NCI-H1092 (cell line): ENCODE data around the gene ZDHHC17.
"Not testable (repeated sequence)": the region's sequence is repeated elsewhere in the genome, so short reads cannot be mapped to it uniquely, and the experiment has no call there.

Experiments used
- DNase-seq: peaks from one replicate; lab custom pipeline; 2025; lab: John Stamatoyannopoulos, UW

Gene ZDHHC17, protein sequence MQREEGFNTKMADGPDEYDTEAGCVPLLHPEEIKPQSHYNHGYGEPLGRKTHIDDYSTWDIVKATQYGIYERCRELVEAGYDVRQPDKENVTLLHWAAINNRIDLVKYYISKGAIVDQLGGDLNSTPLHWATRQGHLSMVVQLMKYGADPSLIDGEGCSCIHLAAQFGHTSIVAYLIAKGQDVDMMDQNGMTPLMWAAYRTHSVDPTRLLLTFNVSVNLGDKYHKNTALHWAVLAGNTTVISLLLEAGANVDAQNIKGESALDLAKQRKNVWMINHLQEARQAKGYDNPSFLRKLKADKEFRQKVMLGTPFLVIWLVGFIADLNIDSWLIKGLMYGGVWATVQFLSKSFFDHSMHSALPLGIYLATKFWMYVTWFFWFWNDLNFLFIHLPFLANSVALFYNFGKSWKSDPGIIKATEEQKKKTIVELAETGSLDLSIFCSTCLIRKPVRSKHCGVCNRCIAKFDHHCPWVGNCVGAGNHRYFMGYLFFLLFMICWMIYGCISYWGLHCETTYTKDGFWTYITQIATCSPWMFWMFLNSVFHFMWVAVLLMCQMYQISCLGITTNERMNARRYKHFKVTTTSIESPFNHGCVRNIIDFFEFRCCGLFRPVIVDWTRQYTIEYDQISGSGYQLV

GRCh38 chr12:76763746-76764675 lies at the start of gene ZDHHC17:
Gene ZDHHC17, plus strand, starts transcription at chr12:76764115. Its CDS starts 122 bp downstream, at chr12:76764237.
- peak; percentile 70 for DNase-seq

DNA sequence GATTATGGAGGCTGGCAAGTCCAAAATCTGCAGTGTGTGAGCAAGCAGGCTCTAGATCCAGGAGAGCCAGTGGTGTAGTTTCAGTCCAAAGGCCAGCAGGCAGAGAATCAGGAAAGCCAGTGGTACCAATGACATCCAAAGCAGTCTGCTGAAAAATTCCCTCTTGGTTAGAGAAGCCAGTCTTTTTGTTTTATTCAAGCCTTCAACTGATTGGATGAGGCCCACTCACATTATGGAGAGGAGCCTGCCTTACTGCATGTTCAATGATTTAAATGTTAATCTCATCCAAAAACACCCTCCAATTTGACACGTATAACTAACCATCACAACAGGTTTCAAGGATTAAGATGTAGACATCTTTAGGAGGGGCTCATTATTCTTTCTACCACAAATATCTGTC lies 49.5 kb upstream of the ZDHHC17 start:
- no peak for DNase-seq

DNA sequence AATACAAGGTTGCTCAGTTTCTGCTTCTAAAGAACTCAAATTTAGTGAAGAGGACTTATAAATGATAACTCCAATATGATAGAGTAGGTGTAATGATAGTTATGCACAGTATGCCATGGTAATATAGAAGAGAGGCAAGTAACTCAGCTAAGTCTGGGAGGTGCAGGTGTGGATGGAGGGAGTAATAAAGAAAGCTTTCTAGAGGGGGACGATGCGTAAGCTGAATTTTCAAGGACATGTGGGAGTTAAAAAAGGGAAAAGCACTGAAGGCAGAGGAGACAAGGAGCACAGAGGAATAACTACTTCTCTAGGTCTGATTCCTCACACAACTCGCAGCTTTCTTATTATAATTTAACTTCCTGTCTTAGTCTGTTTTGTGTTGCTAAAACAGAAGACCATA lies 49.1 kb upstream of the ZDHHC17 start:
- DNase-seq = no peak

- DNase-seq = no peak
Observed at GRCh38 chr12:76715332-76715731, 48.6 kb upstream of the ZDHHC17 start.

GRCh38 chr12:76717314-76717713 lies 46.6 kb upstream of the ZDHHC17 start:
- no peak for DNase-seq

DNA sequence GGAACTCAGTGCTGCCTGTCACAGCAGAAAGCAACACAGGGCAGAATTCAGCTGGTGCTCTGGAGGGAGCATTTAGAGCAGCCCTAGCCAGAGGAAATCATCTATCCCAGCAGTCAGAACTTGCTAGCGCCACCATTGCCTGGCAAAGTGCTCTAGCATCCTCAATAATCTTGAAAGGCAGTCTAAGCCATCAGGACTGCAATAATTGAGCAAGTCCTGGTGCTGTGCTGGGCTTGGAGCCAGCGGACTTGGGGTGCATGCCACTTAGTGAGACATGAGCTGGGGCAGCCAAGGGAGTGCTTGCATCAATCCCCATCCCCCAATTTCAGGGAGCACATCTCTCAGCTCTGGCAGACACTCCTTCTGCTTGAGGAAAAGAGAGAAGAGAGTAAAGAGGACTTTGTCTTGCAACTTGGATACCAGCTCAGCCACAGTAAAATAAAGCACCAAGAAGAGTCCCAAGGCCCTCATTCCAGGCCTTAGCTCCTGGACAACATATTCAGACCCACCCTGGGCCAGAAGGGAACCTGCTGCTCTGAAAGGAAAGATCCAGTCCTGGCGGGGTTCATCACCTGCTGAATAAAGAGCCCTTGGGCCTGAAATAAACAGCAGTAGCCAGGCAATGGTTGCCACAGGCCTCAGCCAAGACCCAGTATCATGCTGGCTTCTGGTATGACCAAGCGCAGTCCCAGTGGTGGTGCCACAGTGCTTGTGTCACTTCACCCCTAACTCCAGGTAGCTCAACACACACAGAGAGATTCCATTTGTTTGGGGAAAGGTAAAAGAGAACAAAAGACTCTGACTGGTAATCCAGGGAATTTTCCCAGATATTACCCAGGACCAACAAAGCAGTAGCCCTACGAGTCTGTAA lies 44.5 kb upstream of the ZDHHC17 start:
- no peak for DNase-seq

GRCh38 chr12:76720068-76720467 lies 43.8 kb upstream of the ZDHHC17 start:
- no peak for DNase-seq

DNA sequence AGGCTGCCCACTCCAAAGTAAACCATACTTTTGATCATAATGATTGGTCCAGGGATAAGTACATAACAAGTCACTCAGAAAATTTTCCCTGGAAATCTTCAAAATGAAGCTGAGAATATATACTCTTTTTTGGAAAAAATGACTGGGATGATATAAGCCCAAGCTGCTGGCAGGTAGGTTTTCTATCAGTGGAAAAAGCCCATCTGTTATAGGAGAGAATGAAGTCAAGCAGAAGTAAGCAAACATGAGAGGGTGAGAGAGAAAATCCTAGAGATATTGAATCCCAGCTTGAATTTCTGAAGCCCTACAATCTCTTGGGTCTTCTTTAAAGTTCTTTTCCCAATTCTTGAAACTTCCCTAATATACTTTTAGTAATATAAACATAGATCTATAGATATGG lies 37.3 kb upstream of the ZDHHC17 start:
- DNase-seq = no peak

DNA sequence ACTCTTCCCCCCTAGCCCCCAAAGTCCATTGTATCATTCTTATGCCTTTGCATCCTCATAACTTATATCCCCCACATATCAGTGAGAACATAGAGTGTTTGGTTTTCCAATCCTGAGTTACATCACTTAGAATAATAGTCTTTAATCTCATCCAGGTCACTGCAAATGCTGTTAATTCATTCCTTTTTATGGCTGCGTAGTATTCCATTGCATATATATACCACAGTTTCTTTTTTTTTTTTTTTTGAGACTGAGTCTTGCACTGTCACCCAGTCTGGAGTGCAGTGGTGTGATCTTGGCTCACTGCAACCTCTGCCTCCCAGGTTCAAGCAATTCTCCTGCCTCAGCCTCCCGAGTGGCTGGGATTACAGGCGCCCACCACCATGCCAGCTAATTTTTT lies 31.7 kb upstream of the ZDHHC17 start:
- DNase-seq = not testable (repeated sequence)

DNA sequence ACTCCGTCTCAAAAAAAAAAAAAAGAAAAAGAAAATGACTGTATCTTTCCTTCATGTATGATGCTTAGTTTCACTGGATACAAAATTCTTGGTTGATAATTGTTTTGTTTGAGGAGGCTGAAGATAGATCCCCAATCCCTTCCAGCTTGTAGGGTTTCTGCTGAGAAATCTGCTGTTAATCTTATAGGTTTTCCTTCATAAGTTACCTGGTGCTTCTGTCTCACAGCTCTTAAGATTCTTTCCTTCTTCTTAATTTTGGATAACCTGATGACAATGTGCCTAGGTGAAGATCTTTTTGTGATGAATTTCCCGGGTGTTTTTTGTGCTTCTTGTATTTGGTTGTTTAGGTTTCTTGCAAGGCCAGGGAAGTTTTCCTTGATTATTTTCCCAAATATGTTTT lies 26.2 kb upstream of the ZDHHC17 start:
- DNase-seq = not testable (repeated sequence)

DNA sequence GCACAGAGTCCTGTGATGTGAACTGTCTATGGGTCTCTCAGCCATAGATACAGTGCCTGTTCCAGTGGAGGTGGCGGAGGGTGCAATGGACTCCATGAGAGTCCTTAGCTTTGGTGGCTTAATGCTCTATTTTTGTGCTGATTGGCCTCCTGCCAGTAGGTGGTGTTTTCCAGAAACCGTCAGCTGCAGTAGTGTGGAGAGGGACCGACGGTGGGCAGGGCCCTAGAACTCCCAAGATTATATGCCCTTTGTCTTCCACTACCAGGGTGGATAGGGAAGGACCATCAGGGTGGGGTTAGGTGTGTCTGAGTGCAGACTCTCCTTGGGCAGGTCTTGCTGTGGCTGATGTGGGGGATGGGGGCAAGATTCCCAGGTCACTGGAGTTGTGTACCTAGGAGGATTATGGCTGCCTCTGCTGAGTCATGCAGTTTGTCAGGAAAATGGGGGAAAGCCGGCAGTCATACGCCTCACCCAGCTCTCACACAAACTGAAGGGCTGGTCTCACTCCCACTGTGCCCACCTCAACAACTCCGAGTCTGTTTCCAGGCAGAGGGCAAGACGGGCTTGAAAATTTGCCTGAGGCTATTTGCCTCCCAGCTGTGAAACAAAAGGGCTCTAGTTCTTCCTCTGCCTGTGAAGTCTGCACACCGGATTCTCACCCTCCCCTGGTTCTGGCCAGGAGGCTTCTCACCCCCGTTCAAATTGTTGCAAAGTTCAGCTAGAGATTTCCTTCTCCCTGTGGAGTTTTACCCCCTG lies 24.9 kb upstream of the ZDHHC17 start:
- DNase-seq = no peak

DNA sequence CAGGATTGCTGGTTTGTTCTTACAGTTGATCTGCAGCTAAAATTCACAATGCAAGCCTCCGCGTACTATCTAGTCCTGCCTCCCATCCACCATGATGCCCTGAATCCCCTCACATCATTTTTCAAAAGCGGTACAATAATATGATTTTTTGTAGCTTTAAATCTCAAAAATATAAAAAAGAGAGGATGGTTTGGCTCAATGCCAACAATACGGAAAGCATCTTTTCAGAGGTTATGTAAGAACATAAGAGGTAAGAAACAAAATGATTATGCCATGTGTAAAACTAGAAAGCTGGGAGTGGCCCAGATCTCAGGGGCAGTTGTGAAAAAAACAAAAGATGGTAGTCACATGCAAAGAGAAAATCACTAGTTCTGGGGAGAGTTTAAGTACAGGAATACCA lies 24.0 kb upstream of the ZDHHC17 start:
- no peak for DNase-seq

DNA sequence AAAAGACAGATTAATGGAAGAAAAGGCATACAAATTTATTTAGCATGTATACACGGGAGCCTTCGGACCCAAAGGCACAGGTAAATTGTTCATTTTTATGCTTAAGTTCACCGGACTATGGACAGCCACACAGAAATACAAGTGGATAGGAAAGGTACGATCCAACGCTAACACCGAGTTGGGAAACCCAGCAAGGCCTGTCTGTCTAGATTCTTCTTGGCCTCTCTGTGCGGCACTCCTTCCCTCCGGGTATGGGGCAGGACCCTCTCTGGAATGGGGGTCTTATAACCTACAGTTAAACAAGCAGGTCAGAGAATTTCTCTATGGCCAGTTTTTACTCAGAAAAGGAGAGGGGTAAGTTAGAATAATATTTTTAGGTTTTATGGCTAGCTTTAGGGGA lies 23.4 kb upstream of the ZDHHC17 start:
- DNase-seq = no peak

DNA sequence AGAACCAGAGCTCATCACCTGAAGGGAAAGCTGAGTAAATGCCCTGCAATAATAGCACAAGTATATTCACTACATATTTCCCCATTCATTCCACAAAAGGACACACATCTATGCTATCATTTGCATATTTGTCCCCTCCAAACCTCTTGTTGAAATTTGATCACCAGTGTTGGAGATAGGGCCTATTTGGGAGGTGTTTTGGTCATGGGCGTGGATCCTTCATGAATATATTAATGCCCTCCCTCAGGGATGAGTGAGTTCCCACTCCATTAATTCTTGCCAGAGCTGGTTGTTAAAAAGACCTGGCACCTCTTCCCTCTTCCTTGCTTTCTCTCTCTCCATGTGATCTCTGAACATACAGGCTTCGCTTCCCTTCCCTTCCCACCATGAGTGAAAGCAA lies 18.6 kb upstream of the ZDHHC17 start:
- DNase-seq = no peak

- no peak for DNase-seq
Observed at GRCh38 chr12:76746516-76746915, 17.4 kb upstream of the ZDHHC17 start.

- no peak for DNase-seq
Observed at GRCh38 chr12:76747245-76747644, 16.7 kb upstream of the ZDHHC17 start.

DNA sequence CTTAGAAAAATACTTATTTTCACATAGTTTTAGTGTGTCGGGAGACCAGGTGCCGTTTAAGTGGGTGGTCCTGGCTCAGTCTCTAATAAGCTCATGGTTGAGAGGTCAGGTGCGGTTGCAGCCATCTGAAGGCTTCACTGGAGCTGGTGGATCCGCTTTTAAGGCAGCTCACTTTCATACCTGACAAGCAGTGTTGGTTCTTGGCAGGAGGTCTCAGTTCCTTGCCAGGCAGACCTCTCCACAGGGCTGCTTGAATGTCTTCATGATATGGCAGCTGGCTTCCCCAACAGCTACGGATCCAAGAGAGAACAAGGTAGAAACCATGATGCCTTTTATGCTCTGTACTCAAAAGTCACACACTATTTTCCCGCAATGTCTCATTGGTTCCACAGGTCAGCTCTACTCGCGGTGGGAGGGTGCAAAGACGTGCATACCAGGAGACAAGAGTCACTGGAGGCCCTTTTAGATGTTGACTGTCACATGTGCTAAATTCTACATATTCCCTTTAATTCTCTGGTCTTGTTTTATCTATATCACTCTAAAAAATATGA lies 8.0 kb upstream of the ZDHHC17 start:
- no peak for DNase-seq

- no peak for DNase-seq
Observed at GRCh38 chr12:76757694-76758093, 6.2 kb upstream of the ZDHHC17 start.

DNA sequence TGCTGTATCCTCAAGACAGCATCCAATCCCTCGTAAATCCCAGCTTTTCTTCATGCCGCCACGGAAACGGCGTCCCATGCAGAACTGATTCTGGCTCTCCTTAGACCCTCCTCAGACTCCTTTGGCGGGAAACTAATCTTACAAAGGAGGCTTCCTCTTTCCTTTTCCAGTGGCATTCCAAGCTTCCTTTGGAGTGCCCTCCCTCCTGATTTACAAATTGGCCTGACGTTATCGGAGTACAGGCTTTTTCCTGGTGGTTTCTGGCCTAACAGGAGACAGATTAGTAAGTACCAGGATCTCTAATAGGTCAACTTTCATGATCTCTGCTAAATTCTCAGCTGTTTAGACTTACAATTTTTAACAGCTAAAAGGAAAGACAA lies 1.3 kb upstream of the ZDHHC17 start:
- DNase-seq = no peak

DNA sequence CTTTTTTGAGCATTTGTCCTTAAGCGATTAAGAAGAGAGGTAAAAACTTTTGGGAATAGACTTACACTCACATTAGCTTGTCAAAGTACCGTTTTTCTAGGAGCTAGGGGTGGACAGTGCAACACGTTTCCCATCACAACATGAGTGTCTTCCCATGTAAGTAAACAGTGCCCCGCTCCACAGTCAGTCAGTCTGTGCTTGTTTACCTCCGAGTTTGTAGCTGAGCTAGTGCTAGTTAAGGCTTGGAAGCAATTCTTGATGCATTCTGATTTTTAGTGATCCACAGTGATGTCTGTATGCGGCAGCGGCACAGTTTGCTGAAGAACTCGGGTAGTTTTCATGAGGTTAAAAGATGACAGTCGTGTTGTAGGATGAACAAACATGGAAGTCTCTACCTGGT lies 941 bp downstream of the ZDHHC17 start:
- DNase-seq = no peak

- DNase-seq = no peak
Observed at GRCh38 chr12:76765598-76765997, 1.7 kb downstream of the ZDHHC17 start.
